NT2/D1 (cell line): ENCODE measurements around the gene SDCBP2.

ENCODE experiments used
- SUZ12 ChIP-seq: IDR thresholded peaks from 2 replicates; pipeline ENCODE4 v1.6.1; 2011; ENCODE audit not compliant: insufficient read length, insufficient read depth; ENCODE audit errors: extremely low read depth
- ZNF274 ChIP-seq: IDR thresholded peaks from 2 replicates; pipeline ENCODE4 v1.6.1; 2011; ENCODE audit warnings: mild to moderate bottlenecking, low read depth, low read length

DNA sequence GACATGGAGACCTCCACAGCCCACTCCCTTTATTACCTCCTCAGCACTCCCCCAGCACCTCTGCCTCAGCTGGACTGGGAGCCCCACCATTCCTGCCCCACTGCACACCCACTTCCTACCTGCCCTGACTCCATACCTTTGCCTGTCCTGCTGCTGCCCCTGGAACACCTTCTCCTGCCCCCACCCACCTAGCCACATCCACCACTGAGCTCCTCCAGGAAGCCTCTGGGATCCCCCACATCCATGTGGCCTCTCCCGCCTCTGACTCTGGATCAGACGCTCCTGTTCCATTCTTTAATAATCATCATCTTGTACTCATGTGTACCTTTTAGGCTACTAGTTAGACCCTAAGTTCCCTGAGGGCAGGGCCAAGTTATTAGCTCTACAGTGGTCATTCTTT lies 2.2 kb upstream of the SDCBP2 start:
- no peak for TF ChIP-seq ZNF274
- TF ChIP-seq SUZ12 = no peak
